Fibroblast of pulmonary artery (primary cell): Measurements from ENCODE around the gene CUL4B.
"Not testable (repeated sequence)": the region's sequence is repeated elsewhere in the genome, so short reads cannot be mapped to it uniquely, and the experiment has no call there.

ENCODE experiments used
- DNase-seq: peaks from one replicate; pipeline ENCODE4 v3.0.0-alpha.2; 2010; ENCODE audit warnings: low read depth
- H3K4me3 ChIP-seq: replicated peaks from 2 replicates; pipeline ENCODE4 v1.5.1; 2011; ENCODE audit warnings: low read depth, mild to moderate bottlenecking, control low read depth, low read length, moderate library complexity
- TF ChIP-seq, protein P1 (sequence below): IDR thresholded peaks from 2 replicates; pipeline ENCODE4 v1.5.1; 2011; ENCODE audit warnings: mild to moderate bottlenecking, control low read depth, low read length, inconsistent platforms; ENCODE audit errors: missing control alignments

Gene CUL4B

DNA sequence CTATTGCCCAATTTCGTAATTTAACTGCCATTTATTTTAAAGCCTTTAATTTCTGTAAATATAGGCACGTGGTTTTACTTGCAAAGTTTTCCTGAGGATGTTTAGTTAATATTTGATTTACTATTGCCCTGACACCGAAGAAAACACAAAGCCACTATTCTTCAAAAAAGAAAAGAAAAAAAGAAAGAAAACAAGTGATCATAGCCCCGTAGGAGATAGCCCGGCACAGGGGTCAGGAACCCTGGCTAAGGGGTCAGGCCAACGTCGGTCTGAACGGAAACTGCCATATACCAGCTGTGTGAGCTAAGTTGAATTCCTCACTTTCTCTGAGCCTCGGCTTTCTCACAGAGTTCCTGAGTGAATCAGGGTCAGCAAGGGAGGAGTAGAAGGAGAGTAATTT lies 74.0 kb downstream of the CUL4B start:
- TF ChIP-seq, protein P1, sequence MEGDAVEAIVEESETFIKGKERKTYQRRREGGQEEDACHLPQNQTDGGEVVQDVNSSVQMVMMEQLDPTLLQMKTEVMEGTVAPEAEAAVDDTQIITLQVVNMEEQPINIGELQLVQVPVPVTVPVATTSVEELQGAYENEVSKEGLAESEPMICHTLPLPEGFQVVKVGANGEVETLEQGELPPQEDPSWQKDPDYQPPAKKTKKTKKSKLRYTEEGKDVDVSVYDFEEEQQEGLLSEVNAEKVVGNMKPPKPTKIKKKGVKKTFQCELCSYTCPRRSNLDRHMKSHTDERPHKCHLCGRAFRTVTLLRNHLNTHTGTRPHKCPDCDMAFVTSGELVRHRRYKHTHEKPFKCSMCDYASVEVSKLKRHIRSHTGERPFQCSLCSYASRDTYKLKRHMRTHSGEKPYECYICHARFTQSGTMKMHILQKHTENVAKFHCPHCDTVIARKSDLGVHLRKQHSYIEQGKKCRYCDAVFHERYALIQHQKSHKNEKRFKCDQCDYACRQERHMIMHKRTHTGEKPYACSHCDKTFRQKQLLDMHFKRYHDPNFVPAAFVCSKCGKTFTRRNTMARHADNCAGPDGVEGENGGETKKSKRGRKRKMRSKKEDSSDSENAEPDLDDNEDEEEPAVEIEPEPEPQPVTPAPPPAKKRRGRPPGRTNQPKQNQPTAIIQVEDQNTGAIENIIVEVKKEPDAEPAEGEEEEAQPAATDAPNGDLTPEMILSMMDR, result no peak
- no peak overlapping the region for H3K4me3 ChIP-seq
- no peak for DNase-seq

DNA sequence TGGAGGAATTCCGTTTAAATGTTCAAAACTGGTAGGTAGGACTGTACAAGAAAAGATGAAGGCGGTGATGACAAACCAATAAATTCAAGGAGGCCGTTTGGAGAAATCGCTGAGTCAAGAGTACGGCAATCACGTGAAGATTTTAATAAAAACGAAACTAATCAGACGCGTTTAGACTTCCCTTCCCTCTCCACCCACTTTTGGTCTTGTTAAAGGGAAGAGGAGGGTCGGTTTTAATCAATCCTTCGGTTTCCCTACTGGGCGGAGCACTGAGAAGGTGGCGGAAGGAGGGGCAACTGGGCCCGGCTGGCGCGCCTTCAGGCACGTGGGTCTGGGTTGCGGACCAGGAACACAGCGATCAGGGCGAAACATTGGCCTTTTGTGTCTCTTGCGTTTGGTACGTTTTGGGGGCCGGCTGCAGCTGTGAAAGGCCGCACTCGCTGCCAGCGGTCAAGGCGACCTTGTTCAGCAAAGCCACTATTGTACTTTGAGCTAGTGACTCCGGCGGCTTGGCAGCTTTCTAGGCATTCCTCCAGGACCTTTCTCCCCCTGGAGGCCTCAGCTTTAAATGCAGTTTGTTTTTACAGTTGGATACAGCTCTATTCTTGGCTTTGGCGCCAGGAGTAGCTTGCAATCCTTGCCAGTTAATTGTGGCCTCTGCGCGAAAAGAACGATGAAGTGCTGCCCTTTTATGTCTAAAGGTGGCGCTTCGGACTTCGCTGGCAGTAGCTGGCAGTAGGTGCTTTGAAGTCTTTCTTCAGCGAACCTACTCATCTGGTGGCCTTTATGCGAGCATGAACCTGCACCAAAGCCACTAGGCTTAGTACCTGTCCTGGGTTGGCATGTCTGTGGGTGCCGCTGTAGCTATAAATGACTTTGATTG lies 74.9 kb downstream of the CUL4B start:
- TF ChIP-seq, protein P1, result peak; percentile 52
- peak overlapping the region; percentile 53 for H3K4me3 ChIP-seq
- peak; percentile 85 for DNase-seq

DNA sequence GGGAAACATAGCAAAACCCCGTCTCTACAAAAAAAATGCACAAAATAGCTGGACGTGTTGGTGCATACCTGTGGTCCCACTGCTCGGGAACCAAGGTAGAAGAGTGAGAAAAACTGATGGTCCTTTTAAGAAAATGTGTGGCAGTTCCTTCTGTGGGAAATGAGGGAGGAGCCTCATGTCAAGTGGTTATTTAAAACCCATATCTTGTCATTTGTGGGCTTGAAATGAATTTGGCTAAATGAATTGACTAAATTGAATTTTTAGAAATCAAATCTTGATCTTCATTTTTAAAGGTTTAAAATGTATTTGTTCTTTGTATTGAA lies 75.5 kb downstream of the CUL4B start:
- TF ChIP-seq, protein P1, result no peak
- H3K4me3 ChIP-seq, result peak overlapping the region; percentile 53
- DNase-seq, result peak; percentile 4

DNA sequence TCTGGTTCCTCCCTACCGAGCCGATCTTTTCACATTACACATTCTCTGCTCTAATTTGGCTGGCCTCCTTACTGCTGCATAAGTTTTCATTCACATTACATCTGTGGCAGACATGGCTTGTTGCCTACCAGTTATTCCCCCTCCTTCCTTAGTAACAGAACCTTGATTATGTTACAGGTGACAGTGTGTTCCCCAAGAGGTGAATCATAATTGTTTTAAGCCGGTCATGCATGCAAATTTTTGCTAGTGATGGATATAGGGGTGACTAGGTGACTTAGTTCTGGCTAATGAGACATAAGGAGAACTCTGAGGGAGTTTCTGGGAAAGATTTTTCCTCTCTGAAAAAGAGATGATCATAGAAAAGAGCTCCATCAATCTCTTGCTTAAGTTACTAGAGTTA lies 83.3 kb downstream of the CUL4B start:
- TF ChIP-seq, protein P1, result no peak
- no peak overlapping the region for H3K4me3 ChIP-seq

DNA sequence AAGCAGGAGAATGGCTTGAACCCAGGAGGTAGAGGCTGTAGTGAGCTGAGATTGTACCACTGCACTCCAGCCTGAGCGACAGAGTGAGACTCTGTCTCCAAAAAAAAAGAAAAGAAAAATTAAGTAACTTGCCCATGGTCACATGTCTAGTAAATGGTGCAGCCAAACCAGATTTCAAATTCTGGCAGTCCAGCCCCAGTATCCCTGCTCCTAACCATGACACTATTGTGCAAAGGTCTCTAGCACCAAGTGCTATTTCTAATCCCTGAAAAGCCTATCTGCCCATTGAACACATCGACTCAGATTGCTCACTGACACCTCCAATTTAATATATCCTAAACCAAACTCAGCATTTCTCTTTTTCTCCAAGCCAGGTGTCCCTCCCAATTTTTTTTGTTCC lies 84.0 kb downstream of the CUL4B start:
- DNase-seq, result no peak
- H3K4me3 ChIP-seq, result no peak overlapping the region
- TF ChIP-seq, protein P1, result no peak

More for the DNA sequence above, 83.3 kb downstream of the CUL4B start:
- no peak for DNase-seq

DNA sequence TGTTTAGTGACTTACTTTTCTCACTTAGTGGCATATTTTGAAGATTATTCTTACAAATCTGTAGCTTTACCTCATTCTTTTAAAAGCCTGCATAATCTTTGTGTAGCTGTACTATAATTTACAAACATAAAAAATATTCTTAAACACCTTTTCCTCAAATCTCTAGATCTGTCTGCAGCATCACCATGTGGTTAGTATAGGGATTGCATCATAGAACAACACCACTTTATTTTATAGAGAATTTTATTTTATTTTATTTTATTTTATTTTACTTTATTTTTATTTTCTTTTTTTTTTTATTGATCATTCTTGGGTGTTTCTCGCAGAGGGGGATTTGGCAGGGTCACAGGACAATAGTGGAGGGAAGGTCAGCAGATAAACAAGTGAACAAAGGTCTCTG lies 85.3 kb downstream of the CUL4B start:
- TF ChIP-seq, protein P1, result peak; percentile 50
- not testable (repeated sequence) for H3K4me3 ChIP-seq
- peak; percentile 57 for DNase-seq
